HEK293 (cell line): ENCODE data around the gene TRNP1.

Experiments
- CTCF ChIA-PET: fragments of 350-600 bp; formaldehyde crosslinking; extraction: SDS; loops from one replicate; lab custom pipeline; 2021; ENCODE audit warnings: antibody characterized with exemption; lab: Yijun Ruan, JAX
- POLR2A ChIA-PET: fragments of 300-600 bp; formaldehyde crosslinking; extraction: SDS; loops from one replicate; lab custom pipeline; 2020; ENCODE audit warnings: antibody characterized with exemption, inconsistent platforms; lab: Yijun Ruan, JAX
- H3K27ac ChIP-seq: fragments of 200-500 bp; sonication (Bioruptor generic); 2 replicates; pipeline ENCODE4 v1.5.1; 2014; ENCODE audit warnings: low read depth, low read length, control low read depth, inconsistent platforms; ENCODE audit errors: extremely low read depth
- H3K36me3 ChIP-seq, 2 experiments: fragments of 200-500 bp in 1 of 2; sonication (Bioruptor generic) in 1 of 2; 1 replicate in 1 of 2; 2 replicates in 1 of 2; pipeline ENCODE4 v1.5.1; 2014 to 2017; ENCODE audit warnings: inconsistent platforms in 2 of 2, low read length in 2 of 2; ENCODE audit not compliant: control insufficient read depth in 2 of 2, insufficient read depth in 1 of 2
- H3K4me1 ChIP-seq: fragments of 200-500 bp; sonication (Bioruptor generic); 2 replicates; pipeline ENCODE4 v1.5.1; 2014; ENCODE audit warnings: mild to moderate bottlenecking, low read length, inconsistent platforms; ENCODE audit not compliant: control insufficient read depth, insufficient read depth
- H3K4me3 ChIP-seq: 2 replicates; pipeline ENCODE4 v1.5.1; 2011; ENCODE audit warnings: low read depth, mild to moderate bottlenecking, control low read depth, low read length, moderate library complexity
- H3K9me3 ChIP-seq: fragments of 200-500 bp; sonication (Bioruptor generic); 2 replicates; pipeline ENCODE4 v1.5.1; 2014; ENCODE audit warnings: low read depth, low read length, inconsistent platforms; ENCODE audit not compliant: control insufficient read depth, insufficient read depth
- CTCF ChIP-seq: fragments of 450-650 bp; formaldehyde crosslinking; IDR thresholded peaks from 2 replicates; pipeline ENCODE4 v1.5.1; 2016; ENCODE audit warnings: missing biosample characterization, missing genetic modification characterization
- EGR2 ChIP-seq: fragments of 450-650 bp; formaldehyde crosslinking; IDR thresholded peaks from 2 replicates; pipeline ENCODE4 v1.5.1; 2016; ENCODE audit warnings: low read depth, missing biosample characterization, missing genetic modification characterization
- OSR2 ChIP-seq: fragments of 450-650 bp; formaldehyde crosslinking; IDR thresholded peaks from 2 replicates; pipeline ENCODE4 v1.5.1; 2016; ENCODE audit warnings: missing biosample characterization, missing genetic modification characterization
- PBX3 ChIP-seq: sonication (generic); formaldehyde crosslinking; IDR thresholded peaks from 2 replicates; pipeline ENCODE4 v1.8.1; 2022; ENCODE audit warnings: mild to moderate bottlenecking, moderate library complexity, missing genetic modification reagents
- PRDM1 ChIP-seq: fragments of 450-650 bp; formaldehyde crosslinking; IDR thresholded peaks from 2 replicates; pipeline ENCODE4; 2016; ENCODE audit warnings: missing biosample characterization, missing genetic modification characterization
- YY1 ChIP-seq: fragments of 450-650 bp; formaldehyde crosslinking; IDR thresholded peaks from 2 replicates; pipeline ENCODE4 v1.5.1; 2018; ENCODE audit warnings: missing biosample characterization, missing genetic modification characterization
- ZBTB49 ChIP-seq: fragments of 450-650 bp; formaldehyde crosslinking; IDR thresholded peaks from 2 replicates; pipeline ENCODE4 v1.5.1; 2016; ENCODE audit warnings: missing biosample characterization, missing genetic modification characterization, low read depth
- ZFHX2 ChIP-seq: fragments of 450-650 bp; formaldehyde crosslinking; conservative IDR thresholded peaks from 2 replicates; pipeline ENCODE4 v1.5.1; 2016; ENCODE audit warnings: missing biosample characterization, missing genetic modification characterization
- ZNF529 ChIP-seq: fragments of 450-650 bp; formaldehyde crosslinking; IDR thresholded peaks from 2 replicates; pipeline ENCODE4 v1.5.1; 2017; ENCODE audit warnings: missing genetic modification characterization, missing biosample characterization; ENCODE audit not compliant: insufficient replicate concordance
- ZNF555 ChIP-seq: fragments of 450-650 bp; formaldehyde crosslinking; conservative IDR thresholded peaks from 2 replicates; pipeline ENCODE4 v1.5.1; 2017; ENCODE audit warnings: missing biosample characterization, mild to moderate bottlenecking, missing genetic modification characterization, inconsistent platforms
- ZNF558 ChIP-seq: fragments of 450-650 bp; formaldehyde crosslinking; IDR thresholded peaks from 2 replicates; pipeline ENCODE4 v1.5.1; 2016; ENCODE audit warnings: missing biosample characterization, missing genetic modification characterization
- ZNF600 ChIP-seq: fragments of 450-650 bp; formaldehyde crosslinking; IDR thresholded peaks from 2 replicates; pipeline ENCODE4 v1.5.1; 2016; ENCODE audit warnings: missing biosample characterization, missing genetic modification characterization
- ZNF626 ChIP-seq: fragments of 450-650 bp; sonication (Bioruptor Pico); formaldehyde crosslinking; IDR thresholded peaks from 2 replicates; pipeline ENCODE4 v1.5.1; 2018; ENCODE audit warnings: missing biosample characterization, missing genetic modification characterization, inconsistent platforms
- ZNF629 ChIP-seq: fragments of 450-650 bp; formaldehyde crosslinking; IDR thresholded peaks from 2 replicates; pipeline ENCODE4 v1.5.1; 2017; ENCODE audit warnings: missing biosample characterization, missing genetic modification characterization

The TRNP1 gene

GRCh38 chr1:27001570-27002360 lies 8.3 kb downstream of the TRNP1 start:
- Histone ChIP-seq H3K4me3 (no peak overlapping the region), H3K4me1 (no peaks in the 10 kb centered on the region; the same call in 1 of the 2 replicates), H3K27ac (no peak overlapping the region), H3K36me3 (no peaks in the 10 kb centered on the region), H3K9me3 (no peaks in the 10 kb centered on the region)
- CTCF ChIA-PET = no interaction called here
- no peak for TF ChIP-seq ZNF529 (tag by site-specific recombination)
- 0 out of 2 replicates have a peak, but pooled peaks have one; percentile 33 for TF ChIP-seq ZNF600 (tag by site-specific recombination)
- POLR2A ChIA-PET = interaction anchor here (0.6 kb wide), 1 partner anchor 344 kb away, joined by 3 read pairs; no protein-coding TSS in a partner anchor

- no peaks in the 10 kb centered on the region for H3K4me1 ChIP-seq
- no peak for TF ChIP-seq ZNF555 (tag by site-specific recombination)
- no peak for TF ChIP-seq OSR2 (tag by site-specific recombination)
- TF ChIP-seq ZBTB49 (tag by site-specific recombination) = no peak
- TF ChIP-seq CTCF (tag by site-specific recombination) = no peak
- TF ChIP-seq ZNF626 (tag by site-specific recombination) = no peak
- no peak for TF ChIP-seq PBX3 (CRISPR knock-in tag)
- no peak for TF ChIP-seq YY1 (tag by site-specific recombination)
- TF ChIP-seq ZNF558 = no peak
- H3K4me3 ChIP-seq = no peak overlapping the region
- ChIA-PET POLR2A (interaction anchor here (1.4 to 2.0 kb wide), 2 partner anchors 9 to 23 kb away, joined by 5 read pairs; partner anchors contain the start of gene TENT5B), CTCF (interaction anchor here (0.6 to 1.4 kb wide), 4 partner anchors 8 to 93 kb away, joined by 3 to 8 read pairs (median 3); no protein-coding TSS in a partner anchor)
- H3K27ac ChIP-seq = no peak overlapping the region
- no peaks in the 10 kb centered on the region for H3K36me3 ChIP-seq
- no peaks in the 10 kb centered on the region for H3K9me3 ChIP-seq
Measured at GRCh38 chr1:27003745-27004470, 10.4 kb downstream of the TRNP1 start.

- H3K27ac ChIP-seq = no peak overlapping the region
- no peaks in the 10 kb centered on the region for H3K36me3 ChIP-seq
- H3K4me3 ChIP-seq = no peak overlapping the region
- no peak for TF ChIP-seq ZNF629 (tag by site-specific recombination)
- TF ChIP-seq EGR2 (tag by site-specific recombination) = peak; percentile 35; the same call in 1 of the 2 replicates
- peak; percentile 48 for TF ChIP-seq ZFHX2 (tag by site-specific recombination)
- 0 out of 2 replicates have a peak, but pooled peaks have one; percentile 24 for TF ChIP-seq ZNF600 (tag by site-specific recombination)
- TF ChIP-seq PRDM1 = no peak
- TF ChIP-seq, all 188 proteins: peak for 3
- ChIA-PET CTCF (interaction anchor here (0.6 to 1.4 kb wide), 4 partner anchors 9 to 93 kb away, joined by 3 to 8 read pairs (median 3); no protein-coding TSS in a partner anchor), POLR2A (interaction anchor here (1.4 to 2.0 kb wide), 2 partner anchors 8 to 22 kb away, joined by 5 read pairs; partner anchors contain the start of gene TENT5B)
- no peaks in the 10 kb centered on the region for H3K4me1 ChIP-seq
- H3K9me3 ChIP-seq = no peaks in the 10 kb centered on the region
Measured at GRCh38 chr1:27004471-27005165, 11.1 kb downstream of the TRNP1 start.
